GM12864 (cell line): ENCODE data around the gene FAM9C.

ENCODE experiments used
- DNase-seq: peaks from one replicate; pipeline ENCODE4 v3.0.0-alpha.2; 2011; ENCODE audit warnings: low read depth
- H3K4me3 ChIP-seq: 2 replicates; pipeline ENCODE4 v1.5.1; 2011; ENCODE audit warnings: mild to moderate bottlenecking, low read depth, low read length, control low read depth
- TF ChIP-seq, protein P1 (sequence below): IDR thresholded peaks from 2 replicates; pipeline ENCODE4 v1.5.1; 2011; ENCODE audit warnings: low read depth, mild to moderate bottlenecking, moderate library complexity, low read length, control low read depth, inconsistent platforms; ENCODE audit errors: missing control alignments

The FAM9C gene

DNA sequence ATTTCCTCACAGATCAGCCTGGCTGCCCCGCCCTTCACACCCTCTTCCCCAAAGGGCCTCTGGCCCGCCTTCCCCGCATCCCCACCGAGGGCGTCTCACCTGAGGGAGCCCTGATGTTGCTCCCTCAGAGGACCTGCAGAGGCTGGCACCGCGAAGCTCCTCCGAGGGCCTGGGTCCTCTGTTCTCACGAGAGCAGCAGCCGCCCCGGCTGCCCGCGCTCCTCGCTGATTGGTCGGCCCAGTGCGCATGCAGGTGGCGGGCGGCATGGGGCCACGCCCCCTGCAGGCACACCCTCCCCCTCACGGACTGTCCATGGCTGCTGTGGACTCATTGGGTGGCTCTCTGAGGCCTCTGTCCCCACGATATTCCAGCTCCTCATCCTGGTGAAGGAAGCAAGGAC is at the start of gene FAM9C:
FAM9C (minus strand) TSS at position 180 of the 400 bp plus-strand sequence. CDS start 831 bp downstream, outside the sequence.
- DNase-seq = no peak
- H3K4me3 ChIP-seq = no peak within 1 kb of the TSS
- TF ChIP-seq, protein P1, sequence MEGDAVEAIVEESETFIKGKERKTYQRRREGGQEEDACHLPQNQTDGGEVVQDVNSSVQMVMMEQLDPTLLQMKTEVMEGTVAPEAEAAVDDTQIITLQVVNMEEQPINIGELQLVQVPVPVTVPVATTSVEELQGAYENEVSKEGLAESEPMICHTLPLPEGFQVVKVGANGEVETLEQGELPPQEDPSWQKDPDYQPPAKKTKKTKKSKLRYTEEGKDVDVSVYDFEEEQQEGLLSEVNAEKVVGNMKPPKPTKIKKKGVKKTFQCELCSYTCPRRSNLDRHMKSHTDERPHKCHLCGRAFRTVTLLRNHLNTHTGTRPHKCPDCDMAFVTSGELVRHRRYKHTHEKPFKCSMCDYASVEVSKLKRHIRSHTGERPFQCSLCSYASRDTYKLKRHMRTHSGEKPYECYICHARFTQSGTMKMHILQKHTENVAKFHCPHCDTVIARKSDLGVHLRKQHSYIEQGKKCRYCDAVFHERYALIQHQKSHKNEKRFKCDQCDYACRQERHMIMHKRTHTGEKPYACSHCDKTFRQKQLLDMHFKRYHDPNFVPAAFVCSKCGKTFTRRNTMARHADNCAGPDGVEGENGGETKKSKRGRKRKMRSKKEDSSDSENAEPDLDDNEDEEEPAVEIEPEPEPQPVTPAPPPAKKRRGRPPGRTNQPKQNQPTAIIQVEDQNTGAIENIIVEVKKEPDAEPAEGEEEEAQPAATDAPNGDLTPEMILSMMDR = no peak

DNA sequence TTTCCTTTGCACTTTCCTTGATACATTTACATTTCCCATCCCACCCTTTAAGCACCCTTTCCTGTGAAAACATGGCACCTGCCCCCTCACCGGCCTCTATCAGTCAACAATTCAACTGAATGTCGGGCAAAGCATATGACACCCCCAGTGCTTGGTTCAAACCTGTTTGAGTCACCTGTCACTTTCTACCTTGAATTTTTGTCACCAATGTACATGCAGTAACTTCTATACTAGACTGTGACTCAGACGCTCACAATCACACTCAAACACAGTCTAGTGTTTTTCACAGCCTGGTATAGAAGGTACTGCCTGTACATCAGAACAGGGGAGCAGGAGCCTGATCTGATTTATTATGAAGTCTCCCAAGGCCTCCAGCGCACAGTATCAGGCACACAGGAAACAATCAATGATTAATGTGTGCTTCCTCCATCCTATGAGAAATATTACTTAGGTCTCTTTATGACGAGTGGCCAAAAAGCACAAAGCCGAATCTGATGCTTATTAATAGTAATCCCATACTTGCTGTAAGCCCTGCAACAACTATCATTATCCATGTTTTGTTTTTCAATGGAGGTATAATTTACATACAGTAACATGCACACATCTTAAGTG is 49.2 kb upstream of the FAM9C start:
- no peak overlapping the region; the same call in 1 of the 2 replicates for H3K4me3 ChIP-seq
- TF ChIP-seq, protein P1 = no peak
- no peak for DNase-seq

DNA sequence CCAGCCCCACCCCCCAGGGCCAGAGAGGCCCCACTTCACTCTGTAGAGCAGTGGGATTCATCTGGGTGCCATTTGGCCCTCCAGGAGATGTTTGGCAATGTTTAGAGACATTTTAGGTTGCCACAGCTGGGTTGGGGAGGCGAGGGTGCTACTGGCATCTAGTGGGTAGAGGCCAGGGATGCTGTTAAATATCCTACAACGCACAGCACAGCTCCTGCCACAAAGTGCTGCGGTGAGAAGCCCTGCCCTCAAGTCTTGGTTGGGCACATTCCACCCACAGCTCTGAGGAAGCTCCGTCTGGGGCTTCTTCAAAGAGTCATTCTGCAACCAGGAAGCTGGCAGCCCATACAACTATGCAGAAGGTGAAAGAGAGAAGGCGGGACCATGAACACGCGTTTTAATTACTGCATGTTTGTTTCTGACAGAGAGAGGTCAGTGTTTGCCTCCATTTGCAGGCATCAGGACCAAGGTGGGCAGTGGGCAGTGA is 48.1 kb upstream of the FAM9C start:
- peak overlapping the region; percentile 17; the same call in 1 of the 2 replicates for H3K4me3 ChIP-seq
- TF ChIP-seq, protein P1 = peak; percentile 22
- no peak for DNase-seq

DNA sequence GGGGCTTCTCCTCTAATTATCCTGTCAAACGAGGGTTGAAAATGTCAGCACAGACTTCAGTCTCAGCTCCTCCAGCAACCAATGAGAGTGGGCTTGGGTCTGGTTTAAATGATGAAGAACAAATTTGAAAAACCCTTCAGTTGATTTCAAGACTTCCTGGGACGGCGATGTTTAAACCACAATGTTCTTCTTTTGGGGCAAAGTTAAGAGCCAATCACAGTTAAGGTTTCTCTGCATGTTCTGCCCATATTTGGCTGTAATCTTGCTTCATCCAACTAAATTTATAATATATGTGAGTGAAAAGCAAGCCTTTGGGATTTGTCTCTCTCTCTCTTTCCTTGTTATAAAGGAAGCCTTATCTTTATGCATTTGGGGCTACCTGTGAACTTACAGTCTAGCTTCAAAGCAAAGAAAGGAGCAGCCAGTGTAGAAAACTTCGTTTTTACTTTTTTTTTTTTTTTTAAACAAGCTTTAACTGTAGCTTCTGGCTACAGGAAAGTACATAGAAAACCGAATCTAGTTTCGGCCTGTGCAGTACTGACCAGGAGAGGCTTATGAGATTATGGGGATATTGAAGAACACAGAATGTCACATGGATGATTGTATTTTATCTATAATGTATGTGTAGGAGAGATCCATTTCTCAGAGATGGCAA is 46.8 kb upstream of the FAM9C start:
- TF ChIP-seq, protein P1 = no peak
- no peak for DNase-seq

GRCh38 chrX:13090339-13091110 is 46.1 kb upstream of the FAM9C start:
- H3K4me3 ChIP-seq = peak overlapping the region; percentile 19; the same call in 1 of the 2 replicates
- no peak for DNase-seq
- TF ChIP-seq, protein P1 = no peak

More for the DNA sequence above, 46.8 kb upstream of the FAM9C start:
- peak overlapping the region; percentile 19; the same call in 1 of the 2 replicates for H3K4me3 ChIP-seq

GRCh38 chrX:13090027-13090338 is 45.6 kb upstream of the FAM9C start:
- TF ChIP-seq, protein P1 = no peak
- H3K4me3 ChIP-seq = peak overlapping the region; percentile 16; the same call in 1 of the 2 replicates
- no peak for DNase-seq
